NCI-H2227 treated with DMSO at 0.1 percent for 48 hours (cell line): ENCODE measurements around the gene CD33.
"Not testable (repeated sequence)": the region's sequence is repeated elsewhere in the genome, so short reads cannot be mapped to it uniquely, and the experiment has no call there.

Experiments
- DNase-seq: peaks from one replicate; lab custom pipeline; 2025; lab: John Stamatoyannopoulos, UW

The CD33 gene

DNA sequence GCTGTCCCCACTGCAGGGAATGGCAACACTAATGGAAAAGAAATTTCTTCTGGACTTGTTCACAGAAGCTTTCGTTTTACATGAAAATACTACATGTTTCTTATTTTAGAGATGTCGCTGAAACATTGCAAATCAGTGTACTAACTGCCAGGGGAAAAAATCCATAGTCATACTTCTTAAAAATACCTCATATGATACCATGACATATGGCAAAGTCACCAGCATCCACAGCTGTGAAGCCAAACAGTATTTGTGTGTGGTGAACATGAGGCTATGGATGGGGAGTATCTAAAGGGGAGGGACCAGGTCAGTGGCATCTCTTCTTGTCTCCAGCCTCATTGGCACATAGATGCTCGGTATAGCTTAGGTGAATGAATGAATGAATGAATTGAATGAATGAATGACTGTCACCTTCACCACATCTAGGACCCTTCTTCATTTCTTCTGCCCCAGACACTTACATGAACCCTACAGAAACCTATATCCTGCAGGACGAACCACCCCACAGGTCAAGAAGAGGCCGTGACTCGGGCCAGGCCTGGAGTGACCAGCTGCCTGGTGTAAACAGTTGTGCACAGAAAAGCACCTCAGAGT, 14.6 kb upstream of the CD33 start:
- no peak for DNase-seq

DNA sequence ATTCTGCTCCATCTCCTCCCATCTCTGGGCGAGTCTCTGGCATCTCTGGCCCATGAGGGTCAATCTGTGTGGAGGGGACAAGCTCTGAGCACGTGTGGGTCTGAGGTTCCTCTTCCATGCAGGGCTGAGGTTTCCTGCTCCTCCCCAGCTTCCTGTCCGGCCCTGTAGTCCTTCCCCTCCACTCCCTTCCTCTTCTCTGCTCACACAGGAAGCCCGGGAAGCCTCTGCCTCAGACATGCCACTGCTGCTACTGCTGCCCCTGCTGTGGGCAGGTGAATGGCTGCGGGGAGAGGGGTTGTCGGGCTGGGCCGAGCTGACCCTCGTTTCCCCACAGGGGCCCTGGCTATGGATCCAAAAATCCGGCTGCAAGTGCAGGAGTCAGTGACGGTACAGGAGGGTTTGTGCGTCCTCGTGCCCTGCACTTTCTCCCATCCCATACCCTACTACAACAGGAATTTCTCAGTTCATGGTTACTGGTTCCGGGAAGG, 14.0 kb upstream of the CD33 start:
- not testable (repeated sequence) for DNase-seq

DNA sequence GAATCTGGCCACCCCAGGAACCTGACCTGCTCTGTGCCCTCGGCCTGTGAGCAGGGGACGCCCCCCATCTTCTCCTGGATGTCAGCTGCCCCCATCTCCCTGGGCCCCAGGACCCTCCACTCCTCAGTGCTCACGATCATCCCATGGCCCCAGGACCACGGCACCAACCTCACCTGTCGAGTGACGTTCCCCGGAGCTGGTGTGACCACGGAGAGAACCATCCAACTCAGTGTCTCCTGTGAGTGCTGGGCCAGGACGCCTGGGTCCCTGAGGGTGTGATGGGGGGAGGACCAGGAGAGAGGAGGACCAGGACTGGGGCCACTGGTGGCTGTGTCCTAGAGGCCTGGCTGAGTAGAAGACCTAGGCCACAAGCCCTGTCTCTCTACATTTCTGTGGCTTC, 13.0 kb upstream of the CD33 start:
- DNase-seq, result no peak

DNA sequence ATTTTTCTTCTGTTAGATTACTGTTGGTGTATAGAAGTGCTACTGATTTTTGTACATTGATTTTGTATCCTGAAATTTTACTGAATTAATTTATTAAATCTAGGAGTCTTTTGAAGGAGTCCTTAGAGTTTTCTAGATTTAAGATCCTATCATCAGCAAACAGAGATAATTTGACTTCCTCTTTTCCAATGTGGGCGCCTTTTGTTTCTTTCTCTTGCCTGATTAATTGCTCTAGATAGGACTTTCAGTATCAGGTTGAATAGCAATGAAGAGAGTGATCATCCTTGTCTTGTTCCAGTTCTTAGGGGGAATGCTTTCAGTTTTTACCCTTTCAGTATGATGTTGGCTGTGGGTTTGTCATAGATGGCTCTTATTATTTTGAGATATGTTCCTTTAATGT, 5.6 kb upstream of the CD33 start:
- DNase-seq, result no peak

DNA sequence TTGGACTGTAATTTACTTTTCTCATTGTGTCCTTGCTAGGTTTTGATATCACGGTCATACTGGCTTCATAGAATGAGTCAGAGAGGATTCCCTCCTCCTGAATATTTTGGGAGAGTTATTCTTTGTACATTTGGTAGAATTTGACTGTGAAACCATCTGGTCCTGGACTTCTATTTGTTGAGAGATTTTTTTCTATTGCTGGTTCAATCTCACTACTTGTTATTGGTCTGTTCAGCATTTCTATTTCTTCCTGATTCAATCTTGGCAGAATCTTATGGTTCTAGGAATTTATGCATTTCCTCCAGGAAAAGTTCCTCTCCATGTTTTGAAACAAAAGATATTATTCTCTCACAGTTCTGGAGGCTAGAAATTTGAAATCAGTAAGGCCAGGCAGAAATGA, 4.9 kb upstream of the CD33 start:
- DNase-seq, result no peak

DNA sequence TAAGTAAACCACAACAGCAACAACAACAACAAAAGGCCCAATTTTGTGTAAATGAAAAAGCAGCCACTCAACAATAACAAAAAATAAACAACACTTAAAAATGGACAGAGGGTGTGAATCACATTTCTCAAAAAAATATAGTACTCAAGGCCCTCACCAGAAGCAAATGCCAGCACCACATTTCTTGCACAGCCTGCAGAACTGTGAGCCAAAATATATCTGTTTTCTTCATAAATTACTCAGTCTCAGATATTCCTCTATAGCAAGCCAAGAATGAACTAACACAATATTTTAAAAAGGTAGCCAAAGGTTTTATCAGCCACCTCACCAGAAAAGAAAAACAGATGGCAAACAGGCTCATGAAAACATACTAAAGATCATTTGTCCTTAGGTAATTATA, 3.9 kb upstream of the CD33 start:
- no peak for DNase-seq

DNA sequence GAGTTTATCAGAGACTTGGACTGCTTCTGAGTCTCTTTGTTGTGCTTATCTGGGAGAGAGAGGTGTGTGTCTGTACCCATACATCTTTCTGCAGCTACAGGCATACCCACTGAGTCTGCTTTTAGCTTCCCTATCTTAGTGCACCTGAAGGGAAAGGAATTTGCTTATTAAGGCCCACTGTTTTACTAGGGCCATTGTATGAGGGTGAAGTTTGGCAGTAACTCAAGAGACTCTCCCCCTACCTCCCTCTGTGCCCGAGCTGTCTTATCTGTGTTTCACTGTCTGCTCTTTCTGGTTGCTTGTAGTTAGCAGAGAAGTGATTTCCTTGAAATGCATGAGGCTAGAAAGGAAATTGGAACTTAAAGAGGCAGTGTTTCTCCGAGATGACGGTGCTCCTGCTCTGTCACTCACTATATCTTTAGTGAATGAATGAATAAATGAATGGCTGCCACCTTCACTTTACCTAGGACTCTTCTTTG, 678 bp upstream of the CD33 start:
- DNase-seq, result no peak

DNA sequence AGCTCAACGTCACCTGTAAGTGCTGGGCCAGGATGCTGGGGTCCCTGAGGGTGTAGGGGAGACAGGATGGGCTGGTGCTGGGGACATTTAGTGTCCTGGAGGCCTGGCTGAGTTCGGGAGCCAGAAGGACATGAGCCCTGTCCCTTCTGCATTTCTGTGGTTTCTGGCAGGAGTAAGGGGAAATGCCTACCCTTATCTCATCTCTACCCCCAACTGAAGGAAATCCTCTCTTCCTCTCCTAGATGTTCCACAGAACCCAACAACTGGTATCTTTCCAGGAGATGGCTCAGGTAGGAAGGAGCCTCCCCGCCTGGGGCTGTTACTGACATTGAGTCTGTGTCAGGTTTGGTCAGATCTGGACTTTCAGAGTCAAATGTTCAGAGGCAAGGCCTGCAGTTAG, 1.2 kb downstream of the CD33 start:
- no peak for DNase-seq

DNA sequence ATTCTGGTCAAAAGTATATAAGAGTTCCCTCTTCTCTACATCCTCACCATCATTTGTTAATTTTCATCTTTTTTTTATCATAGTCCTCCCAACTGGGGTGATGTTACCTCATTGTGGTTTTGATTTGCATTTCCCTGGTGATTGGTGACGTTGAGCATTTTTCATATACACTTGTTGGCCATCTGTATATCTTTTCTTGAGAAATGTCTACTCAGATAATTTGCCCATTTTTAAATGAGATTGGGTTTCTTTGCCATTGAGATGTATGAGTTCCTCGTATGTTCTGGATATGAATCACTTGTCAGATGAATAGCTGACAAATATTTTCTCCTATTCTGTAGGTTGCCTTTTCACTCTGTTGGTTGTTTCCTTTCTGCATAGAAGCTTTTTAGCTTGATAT, 2.4 kb downstream of the CD33 start:
- DNase-seq, result no peak

DNA sequence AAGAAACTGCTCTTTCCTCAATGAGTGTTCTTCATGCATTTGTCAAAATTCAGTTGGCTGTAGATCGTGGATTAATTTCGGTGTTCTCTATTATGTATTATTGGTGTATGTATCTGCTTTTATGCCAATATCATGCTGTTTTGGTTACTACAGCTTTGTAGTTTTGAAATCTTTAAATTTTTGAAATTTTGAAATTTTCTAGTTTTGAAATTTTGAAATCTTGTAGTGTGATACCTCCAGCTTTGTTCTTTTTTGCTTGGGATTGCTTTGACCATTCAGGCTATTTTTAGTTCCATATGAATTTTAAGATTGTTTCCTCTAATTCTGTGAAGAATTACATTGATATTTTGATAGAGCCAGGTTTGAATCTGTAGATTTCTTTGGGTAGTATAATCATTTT, 3.1 kb downstream of the CD33 start:
- no peak for DNase-seq

DNA sequence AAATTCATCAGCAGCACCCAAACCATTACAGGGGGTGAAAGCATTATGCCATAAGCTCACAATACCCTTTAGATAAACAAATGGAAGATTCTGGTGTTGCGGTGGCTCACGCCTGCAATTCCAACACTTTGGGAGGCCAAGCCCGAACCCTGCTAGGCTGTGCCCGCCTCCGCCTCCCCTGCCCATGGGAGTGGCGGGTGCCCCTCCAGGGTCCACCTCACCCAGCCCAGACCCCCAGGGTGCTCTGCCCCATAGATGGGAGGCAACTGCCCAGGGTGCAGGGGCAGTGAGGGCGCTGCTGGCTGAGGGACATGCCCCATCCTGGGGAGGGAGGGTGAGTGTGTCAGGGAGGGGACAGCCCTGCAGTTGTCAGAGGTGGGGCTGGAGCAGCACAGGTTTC, 16.0 kb downstream of the CD33 start:
- no peak for DNase-seq

DNA sequence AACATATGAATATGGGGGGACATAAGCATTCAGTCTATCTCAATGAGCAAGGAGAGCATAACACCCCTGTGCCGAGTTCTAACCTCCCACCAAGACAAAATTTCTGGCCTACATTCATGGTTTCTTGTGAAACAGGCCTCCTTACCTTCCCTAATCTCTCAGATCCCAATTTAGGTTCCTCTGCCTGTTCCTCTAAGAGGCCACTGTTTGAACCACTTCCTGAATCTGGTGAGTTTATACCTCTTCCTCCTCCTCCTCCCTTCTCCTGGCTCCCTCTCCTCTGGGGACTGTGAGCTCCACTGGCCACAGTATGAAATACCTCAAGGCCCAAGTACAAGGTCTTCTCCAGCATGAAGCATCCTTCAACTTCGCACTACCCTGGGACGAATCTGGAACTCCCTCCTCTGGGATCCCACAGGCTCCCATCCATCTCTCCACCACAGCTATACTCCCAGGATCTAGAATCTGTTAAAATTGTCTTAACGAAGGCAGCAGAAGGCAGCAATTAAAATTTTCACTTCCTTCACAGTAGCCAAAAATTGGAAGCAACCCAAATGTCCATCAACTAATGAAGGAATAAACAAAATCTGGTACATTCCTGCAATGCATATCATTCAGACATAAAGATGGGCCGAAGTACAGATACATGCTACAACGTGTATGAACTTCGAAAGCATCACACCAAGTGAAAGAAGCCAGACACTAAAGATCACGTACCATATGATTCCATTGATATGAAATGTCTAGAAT, 18.2 kb downstream of the CD33 start:
- DNase-seq, result no peak

DNA sequence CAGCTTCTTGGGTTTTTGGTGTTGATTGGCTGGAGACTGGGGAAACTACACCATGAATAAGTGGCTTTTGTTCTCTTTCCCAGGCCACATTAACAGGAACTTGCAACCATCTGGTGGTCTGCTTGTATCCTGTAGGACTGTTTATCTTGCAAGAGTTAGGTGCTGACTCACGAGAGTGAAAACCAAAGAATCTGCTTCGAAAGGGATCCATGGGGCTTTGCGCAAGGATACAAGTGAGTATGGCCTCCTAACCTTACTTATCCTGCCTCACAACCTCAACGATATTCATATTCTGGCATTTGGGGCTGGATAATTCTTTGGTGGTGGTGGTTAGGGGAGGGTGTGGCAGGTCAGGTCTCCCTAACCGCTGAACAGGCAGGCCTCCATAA, 21.3 kb downstream of the CD33 start:
- DNase-seq, result no peak

DNA sequence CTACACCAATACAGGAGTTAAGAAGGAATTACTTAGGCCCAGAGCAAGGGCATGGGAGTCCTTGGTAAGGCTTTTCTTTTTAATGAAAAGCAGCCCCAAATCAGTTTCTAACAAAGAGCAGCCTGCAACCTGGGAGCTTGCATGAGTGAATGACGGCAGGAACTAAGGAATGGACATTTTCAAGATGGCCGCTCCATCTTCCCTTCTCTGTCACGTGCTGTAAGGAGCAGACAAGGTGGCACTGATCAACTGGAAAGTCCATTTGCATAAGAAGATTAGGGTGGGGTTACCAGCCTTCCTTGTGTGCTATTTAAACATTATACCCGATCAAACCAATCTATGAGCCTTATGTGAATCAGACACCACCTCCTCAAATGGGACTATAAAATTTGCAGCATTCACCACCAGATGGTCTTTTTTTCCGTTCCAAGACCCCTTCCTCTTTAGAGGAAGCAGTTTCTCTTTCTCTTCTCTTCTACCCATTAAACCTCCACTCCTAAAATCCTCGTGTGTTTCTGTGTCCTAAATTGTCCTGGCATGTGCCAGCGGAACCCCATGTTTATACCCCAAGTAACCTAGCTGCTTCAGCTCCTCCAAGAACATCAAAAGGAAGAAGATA, 23.2 kb downstream of the CD33 start:
- no peak for DNase-seq

DNA sequence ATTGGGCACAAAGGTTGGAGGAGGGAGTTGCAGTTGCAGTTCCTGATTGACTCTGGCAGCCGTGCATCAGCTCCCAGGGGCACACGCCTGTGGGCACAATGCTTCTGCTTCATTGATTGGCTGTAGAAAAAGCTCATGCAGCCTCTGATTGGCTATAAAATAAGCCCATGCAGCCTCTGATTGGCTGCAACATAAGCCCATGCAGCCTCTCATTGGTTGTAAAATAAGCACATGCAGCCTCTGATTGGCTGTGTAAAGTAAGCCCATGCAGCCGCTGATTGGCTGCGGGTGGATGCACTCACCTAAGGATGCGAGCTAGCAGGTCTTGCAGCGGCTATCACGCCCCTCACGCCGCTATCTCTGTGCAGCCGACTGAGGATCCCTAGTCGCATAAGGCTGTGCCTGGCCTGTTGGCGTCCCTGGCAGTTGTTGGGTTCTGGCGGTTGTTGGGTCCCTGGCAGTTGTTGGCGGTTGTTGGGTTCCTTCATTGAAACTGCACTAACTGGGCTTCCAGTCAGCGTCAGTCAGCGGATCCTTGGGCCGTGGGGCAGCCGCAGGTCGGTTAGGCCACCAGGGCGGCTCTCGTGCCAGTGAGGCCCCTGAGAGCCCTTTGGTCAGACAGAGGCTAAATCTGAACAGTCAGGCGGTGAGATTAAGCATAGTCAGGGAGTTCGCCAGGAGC, 26.0 kb downstream of the CD33 start, which contains the start of gene SIGLECL1:
SIGLECL1 (plus strand) TSS at position 295 of the 682 bp plus-strand sequence. CDS start 12,993 bp downstream, outside the sequence.
- DNase-seq, result no peak

DNA sequence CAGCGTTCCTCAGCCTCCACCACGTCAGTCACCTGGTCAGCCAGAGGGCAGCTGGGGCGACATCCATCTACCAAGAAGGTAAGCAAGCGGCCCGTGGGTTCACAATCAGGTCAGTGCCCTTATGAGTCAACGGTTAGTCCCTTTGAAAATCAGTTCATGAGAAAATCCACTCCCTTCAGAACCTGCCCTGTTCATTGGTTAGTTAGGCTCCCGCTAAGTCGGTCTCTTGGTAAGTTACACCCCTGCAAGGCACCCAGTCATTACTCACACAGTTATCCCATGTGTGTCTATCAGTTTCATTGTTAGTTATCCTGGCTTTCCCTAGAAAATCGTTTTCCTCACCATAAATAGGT, 26.6 kb downstream of the CD33 start:
- no peak for DNase-seq

DNA sequence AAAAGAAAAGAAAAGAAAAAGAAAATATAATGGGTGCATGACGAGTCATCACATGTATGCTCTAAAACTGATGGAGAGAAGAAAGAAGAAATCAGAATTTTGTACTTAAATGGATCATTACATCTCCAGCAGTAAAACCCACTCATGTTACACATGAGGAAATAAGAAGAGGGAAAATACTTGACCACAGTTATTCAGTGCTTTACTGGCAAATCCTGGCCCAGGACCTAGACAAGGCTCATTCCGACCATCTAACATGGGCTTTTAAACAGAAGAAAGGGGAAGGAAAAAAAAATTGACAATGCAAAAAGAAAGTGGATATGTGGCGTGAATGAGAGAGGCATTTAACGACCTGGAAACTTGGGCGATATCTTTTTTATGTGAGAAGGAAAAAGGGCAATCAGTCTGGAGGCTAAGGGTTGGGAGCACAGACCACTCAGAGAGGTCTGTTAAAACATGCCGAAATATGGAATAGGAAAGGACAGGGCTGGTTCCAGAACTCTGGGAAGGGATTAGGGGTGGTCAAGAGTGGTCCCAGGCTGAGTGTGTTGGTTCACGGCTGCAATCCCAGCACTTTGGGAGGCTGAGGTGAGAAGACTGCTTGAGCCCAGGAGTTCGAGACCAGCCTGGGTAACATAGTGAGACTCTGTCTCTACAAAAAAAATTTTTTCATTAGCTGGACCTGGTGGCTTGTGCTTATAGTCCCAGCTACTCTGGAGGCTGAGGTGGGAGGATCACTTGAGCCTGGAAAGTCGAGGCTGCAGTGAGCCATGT, 27.6 kb downstream of the CD33 start:
- DNase-seq, result no peak

DNA sequence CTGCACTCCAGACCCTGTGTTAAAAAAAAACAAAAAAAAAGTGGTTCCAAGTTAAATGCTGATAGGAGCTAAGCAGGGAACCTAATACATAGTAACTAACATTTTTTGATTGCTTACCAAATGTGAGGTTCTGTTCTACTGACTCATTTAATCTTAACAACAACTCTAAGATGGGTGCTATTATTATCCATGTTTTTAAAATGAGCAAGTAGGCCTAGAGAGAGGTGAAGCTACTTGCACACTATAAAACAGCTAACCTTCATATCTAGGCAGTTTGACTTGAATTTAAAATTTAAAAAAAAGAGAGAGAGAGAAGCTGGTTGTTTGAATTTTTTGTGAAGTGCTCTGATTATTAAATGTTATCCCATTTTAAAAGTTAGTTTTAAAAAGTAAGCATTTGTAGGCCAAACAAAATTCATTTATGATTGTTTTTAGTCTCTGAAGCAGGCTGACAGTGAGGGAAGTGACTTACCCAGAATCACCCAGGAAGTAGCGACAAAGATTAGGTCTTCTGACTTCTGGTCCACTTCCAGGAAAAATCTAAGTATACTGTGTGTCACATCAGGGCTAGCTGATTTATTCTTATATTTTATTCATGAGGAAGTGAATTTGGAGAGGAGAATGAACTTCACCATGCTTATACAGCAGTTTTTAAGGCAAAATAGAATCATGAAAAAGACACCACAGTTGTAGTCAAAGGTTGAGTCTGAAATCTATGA, 28.4 kb downstream of the CD33 start:
- no peak for DNase-seq

DNA sequence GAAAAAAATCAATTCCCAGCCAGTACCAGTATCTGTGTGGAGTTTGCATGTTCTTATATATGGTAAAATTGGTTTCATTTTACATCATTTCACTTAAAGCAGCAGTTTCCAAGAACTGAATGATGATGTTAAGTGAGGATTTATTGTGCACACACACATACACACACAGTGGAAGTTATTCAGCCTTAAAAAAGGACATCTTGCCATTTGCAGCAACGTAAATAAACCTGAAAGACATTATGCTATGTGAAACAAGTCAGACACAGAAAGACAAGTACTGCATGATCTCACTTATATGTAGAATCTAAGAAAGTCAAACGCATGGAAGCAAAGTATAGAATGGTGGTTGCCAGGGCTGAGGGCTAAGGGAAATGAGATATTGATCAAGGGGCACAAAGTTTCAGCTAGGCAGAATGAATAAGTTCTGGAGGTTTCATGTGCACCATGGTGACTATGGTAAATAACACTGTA, 31.3 kb downstream of the CD33 start:
- no peak for DNase-seq

DNA sequence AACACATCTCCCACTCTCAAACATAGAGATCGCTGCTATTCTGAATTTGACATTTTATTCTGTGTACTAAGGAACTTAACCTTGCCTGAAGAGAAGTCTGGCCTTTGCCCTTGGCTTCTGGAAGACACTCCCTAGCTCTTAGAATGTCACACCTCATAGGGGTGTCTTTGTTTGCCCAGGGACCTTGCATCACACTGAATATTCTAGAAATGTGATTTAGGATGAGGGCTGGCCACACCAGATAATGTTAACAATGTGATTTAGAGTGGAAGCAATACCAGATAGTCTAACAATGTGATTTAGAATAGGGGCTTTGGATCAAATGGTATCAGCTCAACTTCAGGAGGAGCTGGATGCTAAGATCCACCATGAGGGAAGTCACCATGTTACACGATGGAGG, 32.6 kb downstream of the CD33 start:
- no peak for DNase-seq
